Urinary bladder (tissue), 4 donors: ENCODE results near the gene ZNRF3. TPM values are rescaled to one million over a fixed set of nuclear protein-coding genes. Genes with fewer than 3 reads are reported as not detected.
A peak's percentile ranks its signal among the peaks of the same experiment; 100 is the strongest.

ENCODE experiments used
- DNase-seq: peaks from one replicate; pipeline ENCODE4 v3.0.0-alpha.2; 2015; ENCODE audit errors: extremely low spot score
- H3K27ac ChIP-seq: one replicate; pipeline ENCODE4 v1.5.1; 2013; ENCODE audit warnings: low read depth, mild to moderate bottlenecking, moderate library complexity
- H3K36me3 ChIP-seq: one replicate; pipeline ENCODE4 v1.6.1; 2013; ENCODE audit warnings: mild to moderate bottlenecking, moderate library complexity; ENCODE audit not compliant: insufficient read depth
- H3K4me1 ChIP-seq: one replicate; pipeline ENCODE4 v1.6.1; 2013; ENCODE audit warnings: mild to moderate bottlenecking, moderate library complexity; ENCODE audit not compliant: insufficient read depth
- H3K4me3 ChIP-seq: one replicate; pipeline ENCODE4 v1.5.1; 2013; ENCODE audit warnings: low read depth, low read length
- WGBS: extraction: QIAGEN DNeasy Blood & Tissue Kit; methylation state at CpG from one replicate; pipeline ENCODE4 v1.1.7; 2013; 5-methylcytosine and 5-hydroxymethylcytosine counted together
- polyA plus RNA-seq: library from polyadenylated mRNA; stranded (reverse); fragments of 200-250 nt; gene quantifications from one replicate; pipeline ENCODE4 v1.2.3, GENCODE V29; 2013
- total RNA-seq: library from RNA; depleted of rRNA; stranded (reverse); fragments of >200 nt; gene quantifications from one replicate; pipeline ENCODE4 v1.2.3, GENCODE V29; 2014
- donor health status: healthy with polysubstance abuse.
- donor health status: healthy.

ZNRF3 gene
- total and polyA plus RNA-seq, 2 donors = 7.4 to 8.7 TPM

- no peaks in the 10 kb centered on the region for H3K4me1 ChIP-seq
- DNase-seq = no peak
These were observed 67.4 kb downstream of the ZNRF3 start for GRCh38 chr22:28950617-28951411.

GRCh38 chr22:28951530-28951929 is 68.2 kb downstream of the ZNRF3 start:
- WGBS = 85% methylated on average over 7 of the region's 7 CpGs
- no peak for DNase-seq
- Histone ChIP-seq H3K4me1 (no peaks in the 10 kb centered on the region), H3K36me3 (no peaks in the 10 kb centered on the region), H3K27ac (no peak overlapping the region), H3K4me3 (no peak overlapping the region)

More at GRCh38 chr22:28950617-28951411, 67.4 kb downstream of the ZNRF3 start:
- Histone ChIP-seq H3K27ac (no peak overlapping the region), H3K36me3 (no peaks in the 10 kb centered on the region), H3K4me3 (no peak overlapping the region)
- WGBS = 88% methylated on average over 7 of the region's 7 CpGs

- H3K36me3 ChIP-seq = no peaks in the 10 kb centered on the region
- no peaks in the 10 kb centered on the region for H3K4me1 ChIP-seq
- peak; percentile 84 for DNase-seq
- H3K27ac ChIP-seq = no peak overlapping the region
- 26% methylated on average over 8 of the region's 8 CpGs for whole genome bisulfite sequencing
- H3K4me3 ChIP-seq = no peak overlapping the region
These were observed 68.7 kb downstream of the ZNRF3 start for GRCh38 chr22:28951969-28952521.

- Histone ChIP-seq H3K4me3 (no peak overlapping the region), H3K27ac (no peak overlapping the region), H3K4me1 (no peaks in the 10 kb centered on the region), H3K36me3 (no peaks in the 10 kb centered on the region)
- WGBS = 48% methylated on average over 2 of the region's 2 CpGs
- DNase-seq = no peak
These were observed 69.5 kb downstream of the ZNRF3 start for GRCh38 chr22:28952857-28953256.

GRCh38 chr22:28953403-28953802 is 70.0 kb downstream of the ZNRF3 start:
- Histone ChIP-seq H3K4me3 (no peak overlapping the region), H3K36me3 (no peaks in the 10 kb centered on the region), H3K27ac (no peak overlapping the region), H3K4me1 (no peaks in the 10 kb centered on the region)
- DNase-seq = no peak
- WGBS = 75% methylated on average over 2 of the region's 2 CpGs

- no peak overlapping the region for H3K4me3 ChIP-seq
- H3K27ac ChIP-seq = no peak overlapping the region
- H3K4me1 ChIP-seq = no peaks in the 10 kb centered on the region
These were observed 70.9 kb downstream of the ZNRF3 start for GRCh38 chr22:28953976-28954880.

GRCh38 chr22:28955817-28956216 is 72.4 kb downstream of the ZNRF3 start:
- 82% methylated on average over 5 of the region's 5 CpGs for WGBS
- no peak overlapping the region for H3K4me3 ChIP-seq
- no peaks in the 10 kb centered on the region for H3K36me3 ChIP-seq
- H3K27ac ChIP-seq = no peak overlapping the region
- H3K4me1 ChIP-seq = no peaks in the 10 kb centered on the region
- no peak for DNase-seq

More at GRCh38 chr22:28953976-28954880, 70.9 kb downstream of the ZNRF3 start:
- H3K36me3 ChIP-seq = no peaks in the 10 kb centered on the region
- DNase-seq = no peak
- 91% methylated on average over 6 of the region's 6 CpGs for WGBS

GRCh38 chr22:28956506-28956905 is 73.1 kb downstream of the ZNRF3 start:
- H3K4me1 ChIP-seq = no peaks in the 10 kb centered on the region
- no peak for DNase-seq
- H3K36me3 ChIP-seq = no peaks in the 10 kb centered on the region
- no peak overlapping the region for H3K27ac ChIP-seq
- 94% methylated on average over 1 of the region's 1 CpG for WGBS
- no peak overlapping the region for H3K4me3 ChIP-seq

GRCh38 chr22:28958611-28959010 is 75.2 kb downstream of the ZNRF3 start:
- Histone ChIP-seq H3K4me3 (no peak overlapping the region), H3K4me1 (no peaks in the 10 kb centered on the region), H3K36me3 (no peaks in the 10 kb centered on the region), H3K27ac (no peak overlapping the region)
- 64% methylated on average over 5 of the region's 5 CpGs for WGBS
- DNase-seq = no peak

- WGBS = 98% methylated on average over 3 of the region's 3 CpGs
- H3K36me3 ChIP-seq = no peaks in the 10 kb centered on the region
- no peak overlapping the region for H3K4me3 ChIP-seq
- no peaks in the 10 kb centered on the region for H3K4me1 ChIP-seq
- no peak overlapping the region for H3K27ac ChIP-seq
- DNase-seq = no peak
These were observed 78.7 kb downstream of the ZNRF3 start for GRCh38 chr22:28962042-28962554.

- Histone ChIP-seq H3K27ac (no peak overlapping the region), H3K4me3 (no peak overlapping the region), H3K4me1 (no peaks in the 10 kb centered on the region), H3K36me3 (no peaks in the 10 kb centered on the region)
- WGBS = 89% methylated on average over 2 of the region's 2 CpGs
- no peak for DNase-seq
These were observed 80.0 kb downstream of the ZNRF3 start for GRCh38 chr22:28963362-28963761.

- no peaks in the 10 kb centered on the region for H3K36me3 ChIP-seq
- no peak overlapping the region for H3K4me3 ChIP-seq
- DNase-seq = no peak
- H3K4me1 ChIP-seq = no peaks in the 10 kb centered on the region
- H3K27ac ChIP-seq = no peak overlapping the region
- 93% methylated on average over 6 of the region's 6 CpGs for WGBS
These were observed 83.8 kb downstream of the ZNRF3 start for GRCh38 chr22:28967163-28967665.

- DNase-seq = no peak
- no peaks in the 10 kb centered on the region for H3K4me1 ChIP-seq
- H3K27ac ChIP-seq = no peak overlapping the region
- H3K4me3 ChIP-seq = no peak overlapping the region
- H3K36me3 ChIP-seq = no peaks in the 10 kb centered on the region
These were observed 84.6 kb downstream of the ZNRF3 start for GRCh38 chr22:28967969-28968368.
